ENCODE results near the gene EMX2.

The EMX2 gene

DNA sequence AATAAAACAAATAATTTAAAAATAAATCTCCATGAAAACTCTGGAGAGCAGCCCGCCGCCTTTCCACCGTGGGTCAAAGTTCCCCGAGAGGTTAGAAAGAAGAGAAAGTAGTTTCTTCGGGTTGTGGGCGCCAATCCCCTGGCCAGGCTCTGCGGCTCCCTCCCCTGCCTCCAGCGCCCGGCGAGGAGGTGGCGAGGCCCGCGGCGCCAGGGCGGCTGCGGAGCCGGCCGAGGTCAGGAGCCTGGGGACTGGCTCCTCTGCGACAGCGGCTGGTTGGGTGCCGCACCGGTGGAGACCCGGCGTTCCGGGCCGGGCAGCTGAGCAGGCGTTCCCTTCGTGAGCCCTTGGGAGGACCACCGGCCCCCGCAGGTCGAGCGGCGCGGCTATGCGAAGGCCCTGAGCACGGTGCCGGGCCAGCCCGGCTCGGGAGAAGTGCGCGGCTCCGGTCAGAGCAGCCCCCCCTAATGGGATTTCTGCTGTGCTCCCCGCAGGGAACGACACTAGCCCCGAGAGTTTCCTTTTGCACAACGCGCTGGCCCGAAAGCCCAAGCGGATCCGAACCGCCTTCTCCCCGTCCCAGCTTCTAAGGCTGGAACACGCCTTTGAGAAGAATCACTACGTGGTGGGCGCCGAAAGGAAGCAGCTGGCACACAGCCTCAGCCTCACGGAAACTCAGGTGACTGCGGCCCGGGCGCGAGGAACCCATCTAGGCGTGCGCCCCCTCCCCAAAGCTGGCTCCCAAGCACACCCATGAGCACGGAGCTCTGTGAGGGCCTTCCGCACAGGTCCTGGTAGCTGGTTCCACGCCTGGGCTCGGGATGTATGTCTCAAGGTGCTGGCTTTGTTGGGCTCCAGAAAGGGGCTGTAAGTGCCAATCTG, 2.8 kb downstream of the EMX2 start:
- no peak for DNase-seq

DNA sequence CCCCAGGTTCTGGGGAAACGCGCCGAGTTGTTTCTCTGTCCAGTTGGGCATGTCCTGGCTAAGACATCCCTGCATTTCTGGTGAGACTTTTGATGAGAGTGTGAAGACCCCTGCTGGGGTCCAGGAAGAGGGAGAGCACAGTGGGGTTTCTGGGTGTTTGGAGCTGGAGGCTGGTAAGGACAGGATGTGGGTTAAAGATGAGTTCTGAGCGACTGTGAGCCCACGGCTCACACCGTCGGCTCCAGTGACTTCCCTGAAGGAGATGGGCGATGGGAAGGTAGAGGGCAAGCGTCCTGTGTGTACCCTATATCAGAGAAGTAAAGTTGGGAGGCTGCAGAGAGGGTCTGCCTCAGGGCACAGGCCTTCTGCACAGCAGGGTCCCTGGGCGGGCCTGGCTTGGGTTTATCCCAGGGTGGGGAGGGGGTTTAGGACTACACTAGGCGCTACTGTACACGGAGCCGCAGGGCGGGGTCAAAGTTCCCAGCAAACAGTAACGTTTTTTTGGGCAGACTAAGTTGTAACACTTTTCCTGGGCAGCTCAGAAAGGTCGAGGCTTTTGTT, 3.6 kb downstream of the EMX2 start:
- DNase-seq, result no peak

DNA sequence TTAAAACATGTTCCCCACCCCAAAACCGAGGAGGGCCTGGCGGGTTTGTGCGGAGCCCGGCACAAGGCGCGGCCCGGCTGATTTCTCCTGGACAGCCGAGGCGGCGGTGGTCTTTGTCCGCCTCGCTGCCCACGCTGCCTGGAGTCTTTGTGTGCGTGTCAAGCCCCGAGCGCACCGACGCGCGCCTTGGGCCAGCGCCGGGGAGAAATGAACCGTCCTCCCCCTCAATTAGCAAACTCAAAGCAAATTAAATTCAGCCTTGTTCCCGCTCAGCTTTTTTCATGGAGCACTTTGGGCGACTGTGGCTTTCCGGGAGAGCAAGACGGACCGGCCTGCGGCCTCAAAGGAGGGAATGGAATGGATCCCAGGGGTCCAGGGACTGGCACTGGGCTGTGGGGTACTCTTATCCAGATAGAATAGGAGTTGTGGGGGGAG, 4.1 kb downstream of the EMX2 start:
- no peak for DNase-seq

GRCh38 chr10:117547016-117547715, 4.6 kb downstream of the EMX2 start:
- DNase-seq, result no peak

DNA sequence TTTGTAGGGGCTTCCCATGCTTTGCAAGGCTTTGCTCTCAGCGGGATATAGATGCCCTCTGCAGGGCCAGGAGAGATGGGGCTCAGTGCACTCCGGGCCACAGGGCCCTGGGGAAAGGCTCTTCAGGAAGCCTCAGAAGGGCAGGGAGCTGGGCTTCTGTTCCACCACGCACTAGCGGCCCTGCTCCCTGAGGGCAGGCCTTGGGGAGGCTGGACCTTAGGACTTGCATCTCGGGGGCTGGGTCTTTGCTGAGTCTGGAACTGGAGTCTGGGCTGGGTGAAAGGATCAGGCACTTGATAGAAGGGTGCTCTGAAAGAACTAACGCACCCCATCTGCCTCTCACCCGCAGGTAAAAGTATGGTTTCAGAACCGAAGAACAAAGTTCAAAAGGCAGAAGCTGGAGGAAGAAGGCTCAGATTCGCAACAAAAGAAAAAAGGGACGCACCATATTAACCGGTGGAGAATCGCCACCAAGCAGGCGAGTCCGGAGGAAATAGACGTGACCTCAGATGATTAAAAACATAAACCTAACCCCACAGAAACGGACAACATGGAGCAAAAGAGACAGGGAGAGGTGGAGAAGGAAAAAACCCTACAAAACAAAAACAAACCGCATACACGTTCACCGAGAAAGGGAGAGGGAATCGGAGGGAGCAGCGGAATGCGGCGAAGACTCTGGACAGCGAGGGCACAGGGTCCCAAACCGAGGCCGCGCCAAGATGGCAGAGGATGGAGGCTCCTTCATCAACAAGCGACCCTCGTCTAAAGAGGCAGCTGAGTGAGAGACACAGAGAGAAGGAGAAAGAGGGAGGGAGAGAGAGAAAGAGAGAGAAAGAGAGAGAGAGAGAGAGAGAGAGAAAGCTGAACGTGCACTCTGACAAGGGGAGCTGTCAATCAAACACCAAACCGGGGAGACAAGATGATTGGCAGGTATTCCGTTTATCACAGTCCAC, 5.4 kb downstream of the EMX2 start:
- no peak for DNase-seq

- no peak for DNase-seq
Measured at GRCh38 chr10:117549100-117549585, 6.6 kb downstream of the EMX2 start.

- DNase-seq, result no peak
Measured at GRCh38 chr10:117550076-117550475, 7.5 kb downstream of the EMX2 start.

GRCh38 chr10:117550599-117551329, 8.2 kb downstream of the EMX2 start:
- no peak for DNase-seq

DNA sequence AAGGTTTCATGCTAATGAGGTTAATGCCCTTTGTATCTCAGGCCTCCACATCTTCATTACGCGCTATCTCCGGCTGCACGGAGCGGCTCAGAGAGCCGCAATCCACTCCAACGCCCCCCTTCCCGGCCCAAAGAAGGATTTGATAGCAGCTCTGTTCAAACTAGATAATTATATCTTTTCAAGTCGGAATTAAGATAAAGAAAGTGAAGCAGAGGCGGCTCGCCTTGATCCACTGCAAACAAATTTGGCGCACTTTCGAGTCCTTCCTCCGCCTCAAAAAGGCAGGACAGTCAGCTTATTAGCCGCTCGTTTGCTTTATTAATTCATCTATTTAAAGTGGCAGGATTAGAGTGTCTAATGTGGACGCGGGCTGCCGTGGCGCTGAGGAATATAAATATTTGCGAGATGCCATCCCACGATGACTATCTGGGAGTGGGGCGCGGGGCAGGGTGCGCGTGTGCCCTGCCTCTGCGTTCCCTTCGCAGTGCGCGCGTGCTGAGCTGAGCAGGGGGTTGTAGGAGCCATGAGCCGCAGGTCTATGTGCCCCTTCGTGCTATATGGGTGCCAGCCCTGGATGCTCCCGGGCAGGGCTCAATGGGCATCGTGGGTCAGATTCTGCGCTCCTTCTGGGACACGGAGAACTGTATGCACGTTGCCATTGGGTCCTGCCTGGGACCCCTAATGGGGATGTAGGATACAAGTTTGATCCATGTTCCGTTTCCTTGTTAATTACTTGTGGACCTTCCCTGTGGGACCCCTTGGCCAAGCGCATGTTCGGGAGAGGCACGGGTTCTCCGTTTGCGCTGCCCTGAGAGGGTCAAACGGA, 9.0 kb downstream of the EMX2 start:
- DNase-seq, result no peak

DNA sequence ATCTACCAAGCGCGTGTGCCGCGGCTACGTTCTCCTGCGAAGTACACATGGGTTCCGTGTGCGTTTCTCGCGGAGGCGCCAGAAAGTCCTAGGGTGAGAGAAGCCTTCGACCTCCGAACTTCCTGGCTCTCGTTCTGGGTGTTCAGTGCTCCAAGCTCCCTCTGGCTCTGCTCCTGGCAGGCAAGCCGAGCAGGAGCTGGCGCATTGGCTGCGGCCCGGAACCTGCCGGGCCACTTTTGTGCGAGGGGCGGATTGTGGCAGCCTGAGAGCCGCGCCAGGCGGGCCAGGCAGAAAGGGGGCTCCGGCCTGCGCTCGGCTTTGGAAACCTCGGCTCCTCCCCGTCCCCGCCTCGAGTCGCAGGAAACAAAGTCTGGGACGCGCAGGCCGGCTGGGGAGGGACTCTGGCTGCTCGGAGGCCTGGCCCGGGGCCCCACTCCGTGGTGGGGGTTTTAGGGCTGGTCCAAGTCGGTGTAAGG, 9.6 kb downstream of the EMX2 start:
- peak; percentile 19 for DNase-seq

- DNase-seq, result no peak
Measured at GRCh38 chr10:117552701-117553141, 10.2 kb downstream of the EMX2 start.

GRCh38 chr10:117553142-117553814, 10.7 kb downstream of the EMX2 start:
- no peak for DNase-seq

GRCh38 chr10:117553815-117554172, 11.2 kb downstream of the EMX2 start:
- no peak for DNase-seq

DNA sequence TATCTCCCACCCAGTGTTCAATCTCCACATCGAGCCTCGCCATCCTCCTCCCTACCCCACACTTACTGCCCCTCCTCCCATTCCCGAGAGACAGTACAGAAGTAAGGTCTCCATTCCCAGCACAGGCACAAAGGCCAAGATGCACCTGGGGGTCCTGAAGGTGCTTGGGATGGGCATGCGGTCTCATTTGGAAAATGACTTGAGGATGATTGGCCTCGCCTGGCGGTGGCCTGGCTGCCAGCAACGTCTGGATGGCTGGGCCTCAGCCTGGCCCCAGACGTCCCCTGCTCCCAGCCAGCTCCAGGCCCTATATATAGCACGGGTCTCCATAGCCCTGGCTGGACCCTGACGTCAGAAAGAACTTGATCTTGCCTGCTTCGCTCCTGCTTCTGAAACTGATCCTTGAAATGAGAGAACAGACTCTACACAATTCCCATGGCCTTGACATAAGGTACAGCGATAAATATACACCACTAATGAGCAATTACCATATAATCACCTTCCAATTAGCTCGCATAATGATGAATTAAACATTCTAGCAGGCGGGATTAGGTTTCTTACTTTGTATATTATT, 11.8 kb downstream of the EMX2 start:
- no peak for DNase-seq

DNA sequence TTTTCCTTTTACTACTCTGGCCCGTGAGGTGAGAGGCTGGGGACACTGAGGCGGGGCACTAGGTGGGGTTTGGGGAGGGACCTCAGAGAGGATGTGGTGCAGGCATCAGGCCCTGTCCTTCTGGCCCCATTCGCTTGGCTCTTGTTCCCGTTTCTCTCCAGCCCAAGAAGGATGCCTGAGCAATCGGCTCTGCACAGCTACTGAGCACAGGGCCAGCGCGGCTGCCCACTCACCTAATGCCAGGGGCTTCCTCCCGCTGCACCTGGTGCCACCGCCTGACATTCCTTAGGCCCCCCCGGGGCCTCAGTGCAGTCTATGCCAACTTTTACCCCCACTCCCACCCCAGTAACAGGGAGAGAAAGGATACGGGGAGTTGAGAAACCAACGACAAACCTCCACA, 12.5 kb downstream of the EMX2 start:
- no peak for DNase-seq

DNA sequence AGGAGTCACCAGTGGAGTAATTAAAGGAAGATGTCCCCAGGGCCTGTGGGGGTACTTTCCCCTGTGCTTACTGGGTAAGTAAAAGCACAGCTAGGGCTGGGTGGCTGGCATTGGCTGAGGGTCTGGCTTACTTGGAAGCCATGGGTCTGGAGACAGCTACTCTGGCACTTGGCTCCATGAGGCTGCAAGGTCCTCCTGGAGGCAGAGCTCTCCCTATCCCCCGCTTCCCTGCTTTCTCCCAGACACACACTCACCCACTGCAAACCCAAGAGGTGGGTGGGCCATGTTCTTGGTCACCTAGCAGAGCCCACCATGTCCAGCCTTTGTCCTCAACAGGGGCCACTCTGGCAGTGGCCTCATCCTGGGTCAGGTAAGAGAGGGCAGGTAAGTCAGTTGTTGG, 13.3 kb downstream of the EMX2 start:
- no peak for DNase-seq

DNA sequence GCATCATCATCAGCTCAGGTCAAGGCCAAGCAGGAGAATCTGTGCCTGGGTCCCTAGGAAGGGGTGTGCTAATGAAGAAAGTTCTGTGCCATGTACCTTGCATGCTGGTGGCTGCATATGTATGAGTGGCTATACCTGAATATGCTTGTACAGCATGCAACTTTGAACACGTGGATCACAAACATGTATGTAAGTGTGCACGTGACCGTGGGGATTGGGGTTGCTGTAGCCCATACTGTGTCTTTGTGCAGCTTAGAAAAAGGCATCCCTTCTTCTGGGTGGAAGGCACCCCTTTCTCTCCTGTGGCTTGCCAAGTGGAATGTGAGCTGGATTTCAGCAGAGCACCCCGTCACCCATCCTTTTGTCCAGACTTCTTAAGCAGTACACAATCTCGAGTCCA, 13.8 kb downstream of the EMX2 start:
- no peak for DNase-seq

GRCh38 chr10:117559712-117560111, 17.2 kb downstream of the EMX2 start:
- DNase-seq, result no peak

DNA sequence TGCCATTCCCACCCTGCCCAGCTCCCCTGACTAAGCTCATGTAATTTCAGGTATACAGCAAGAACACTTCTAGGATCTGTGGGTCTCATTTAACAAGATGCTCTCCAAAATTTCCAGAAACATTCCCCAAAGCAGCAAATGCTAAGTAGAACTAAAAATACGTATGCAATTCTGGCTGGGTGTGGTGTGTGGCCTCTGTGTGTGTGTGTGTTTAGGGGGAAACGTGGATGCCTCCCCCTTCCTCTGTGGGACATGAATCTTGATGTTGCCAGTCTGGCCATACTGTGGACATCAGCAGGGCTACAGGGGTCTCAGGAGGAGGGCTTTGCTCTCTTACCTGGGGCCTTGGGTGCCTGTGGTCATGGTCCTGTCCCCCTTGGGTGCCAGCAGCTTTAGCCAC, 18.4 kb downstream of the EMX2 start:
- DNase-seq, result no peak

DNA sequence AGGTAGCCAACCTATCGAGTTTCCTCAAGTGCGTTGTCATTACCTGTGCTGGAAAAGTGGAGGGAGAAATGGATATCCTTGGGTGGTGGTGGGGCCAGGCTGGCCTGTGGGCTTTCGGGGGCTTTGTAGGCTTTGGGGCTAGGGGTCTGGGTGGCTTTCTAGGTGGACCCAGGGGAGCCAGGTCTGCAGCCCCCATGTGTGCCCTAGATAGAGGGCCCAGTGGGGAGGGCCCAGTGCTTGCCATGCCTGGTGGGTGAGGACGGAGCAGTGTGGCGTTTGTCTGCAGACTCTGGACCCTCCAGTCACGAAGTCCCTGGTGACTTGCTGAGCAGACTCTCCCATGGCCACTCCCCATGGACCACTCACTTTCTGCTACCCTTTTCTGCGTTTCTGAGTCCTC, 19.7 kb downstream of the EMX2 start:
- DNase-seq, result no peak

All from NCI-H345 (cell line).